ENCODE results near the gene CRIP1. TPM values are rescaled to one million over a fixed set of nuclear protein-coding genes. Genes with fewer than 3 reads are reported as not detected.
A peak's percentile ranks its signal among the peaks of the same experiment; 100 is the strongest.

The CRIP1 gene
- total RNA-seq, 1 donor from 2014 or later, result 64.8 TPM

- DNase-seq (ENCODE audit: low spot score), result no peak
Observed at GRCh38 chr14:105480199-105480746, 6.4 kb upstream of the CRIP1 start.

- DNase-seq (ENCODE audit: low spot score), result peak; percentile 96
Observed at GRCh38 chr14:105480807-105481801, 5.6 kb upstream of the CRIP1 start.

GRCh38 chr14:105481886-105482457 is 4.7 kb upstream of the CRIP1 start:
- peak; percentile 99 for DNase-seq (ENCODE audit: low spot score)

GRCh38 chr14:105482486-105483110 is 4.1 kb upstream of the CRIP1 start:
- no peak for DNase-seq (ENCODE audit: low spot score)

- no peak for DNase-seq (ENCODE audit: low spot score)
Observed at GRCh38 chr14:105483300-105484068, 3.2 kb upstream of the CRIP1 start.

GRCh38 chr14:105484069-105484996 is 2.4 kb upstream of the CRIP1 start:
- DNase-seq (ENCODE audit: low spot score), result no peak

- DNase-seq (ENCODE audit: low spot score), result no peak
Observed at GRCh38 chr14:105484997-105485393, 1.7 kb upstream of the CRIP1 start.

- no peak for DNase-seq (ENCODE audit: low spot score)
Observed at GRCh38 chr14:105485739-105486162, 935 bp upstream of the CRIP1 start.

- DNase-seq (ENCODE audit: low spot score), result peak; percentile 95
Observed at GRCh38 chr14:105486974-105487448, 325 bp downstream of the CRIP1 start.

- DNase-seq (ENCODE audit: low spot score), result no peak
Observed at GRCh38 chr14:105487449-105487985, 831 bp downstream of the CRIP1 start.

GRCh38 chr14:105487986-105488777 is 1.5 kb downstream of the CRIP1 start:
- no peak for DNase-seq (ENCODE audit: low spot score)

GRCh38 chr14:105488781-105489541 is 2.3 kb downstream of the CRIP1 start:
- no peak for DNase-seq (ENCODE audit: low spot score)

GRCh38 chr14:105489542-105490266 is 3.0 kb downstream of the CRIP1 start:
- DNase-seq (ENCODE audit: low spot score), result no peak

- DNase-seq (ENCODE audit: low spot score), result no peak
Observed at GRCh38 chr14:105490267-105490571, 3.5 kb downstream of the CRIP1 start.

- peak; percentile 100 for DNase-seq (ENCODE audit: low spot score)
Observed at GRCh38 chr14:105490572-105491365, 4.1 kb downstream of the CRIP1 start, which contains the start of gene TEDC1. Gene TEDC1, plus strand, starts transcription at chr14:105491246. Its CDS starts 130 bp downstream, at chr14:105491376.

GRCh38 chr14:105491366-105491973 is 4.8 kb downstream of the CRIP1 start:
- no peak for DNase-seq (ENCODE audit: low spot score)

Data from mesenteric fat pad (tissue), 1 donor.